SK-N-SH (cell line): ENCODE data around the gene MRGPRD. TPM values are rescaled to one million over a fixed set of nuclear protein-coding genes. Genes with fewer than 3 reads are reported as not detected.

ENCODE experiments used
- CTCF ChIA-PET: fragments of 300-600, 350-600 bp; formaldehyde crosslinking; extraction: SDS; loops from one replicate; lab custom pipeline; 2021; lab: Yijun Ruan, JAX
- POLR2A ChIA-PET: fragments of 350-600 bp; sonication (Branson Sonifier 250); formaldehyde crosslinking; extraction: SDS; loops from one replicate; lab custom pipeline; 2020; ENCODE audit warnings: antibody characterized with exemption, inconsistent platforms; lab: Yijun Ruan, JAX
- DNase-seq: peaks from one replicate; pipeline ENCODE4 v3.0.0; 2012
- H2AFZ ChIP-seq: fragments of 200-600 bp; sonication (generic); 2 replicates; pipeline ENCODE4 v1.8.1; 2016; ENCODE audit warnings: antibody characterized with exemption, mild to moderate bottlenecking, low read depth
- H3F3A ChIP-seq: fragments of 200-600 bp; sonication (generic); replicated peaks from 2 replicates; pipeline ENCODE3; 2016; ENCODE audit warnings: antibody characterized with exemption, mild to moderate bottlenecking; ENCODE audit not compliant: insufficient read depth
- H3K27ac ChIP-seq, 2 experiments: fragments of 200-500 bp in 1 of 2; fragments of 200-600 bp in 1 of 2; sonication (Bioruptor generic) in 1 of 2; sonication (generic), shearing (Covaris generic) in 1 of 2; 2 replicates each; pipeline versions ENCODE4 v1.5.1 to v1.6.1; 2014 to 2016; ENCODE audit warnings: low read depth in 2 of 2, inconsistent platforms in 1 of 2, low read length in 1 of 2, mild to moderate bottlenecking in 1 of 2, mixed read lengths in 1 of 2
- H3K27me3 ChIP-seq: fragments of 200-600 bp; sonication (generic), shearing (Covaris generic); 2 replicates; pipeline ENCODE4 v1.6.1; 2016; ENCODE audit warnings: mixed run types; ENCODE audit not compliant: insufficient read depth
- H3K36me3 ChIP-seq, 2 experiments: fragments of 200-500 bp in 1 of 2; fragments of 200-600 bp in 1 of 2; sonication (Bioruptor generic) in 1 of 2; sonication (generic) in 1 of 2; replicated peaks in 1 of 2; 2 replicates each; pipeline versions ENCODE3 to v1.5.1; 2014 to 2016; ENCODE audit warnings: low read length in 1 of 2, mild to moderate bottlenecking in 1 of 2; ENCODE audit not compliant: insufficient read depth in 2 of 2, control insufficient read depth in 1 of 2
- H3K4me1 ChIP-seq, 2 experiments: fragments of 200-500 bp in 1 of 2; fragments of 200-600 bp in 1 of 2; sonication (Bioruptor generic) in 1 of 2; sonication (generic), shearing (Covaris generic) in 1 of 2; 2 replicates each; pipeline versions ENCODE4 v1.5.1 to v1.6.1; 2014 to 2016; ENCODE audit warnings: low read depth in 1 of 2, low read length in 1 of 2, mixed run types in 1 of 2; ENCODE audit not compliant: insufficient read depth in 2 of 2, control insufficient read depth in 1 of 2
- H3K4me2 ChIP-seq: fragments of 200-600 bp; sonication (generic), shearing (Covaris generic); 2 replicates; pipeline ENCODE4 v1.6.1; 2017; ENCODE audit warnings: mixed run types
- H3K4me3 ChIP-seq, 2 experiments: fragments of 200-500 bp in 1 of 2; fragments of 200-600 bp in 1 of 2; sonication (Bioruptor generic) in 1 of 2; sonication (generic), shearing (Covaris generic) in 1 of 2; 2 replicates each; pipeline versions ENCODE4 v1.5.1 to v1.8.1; 2014 to 2016; ENCODE audit warnings: low read depth in 2 of 2, inconsistent platforms in 1 of 2, low read length in 1 of 2, mild to moderate bottlenecking in 1 of 2, mixed read lengths in 1 of 2, moderate library complexity in 1 of 2
- H3K79me2 ChIP-seq: fragments of 200-600 bp; sonication (generic); 2 replicates; pipeline ENCODE4 v1.8.1; 2017; ENCODE audit warnings: mild to moderate bottlenecking; ENCODE audit not compliant: insufficient read depth
- H3K9ac ChIP-seq: fragments of 200-600 bp; sonication (generic); 2 replicates; pipeline ENCODE4 v1.6.1; 2017; ENCODE audit warnings: mixed run types
- H3K9me2 ChIP-seq: fragments of 200-600 bp; sonication (generic); 2 replicates; pipeline ENCODE4 v1.6.1; 2017; ENCODE audit warnings: mixed run types
- H3K9me3 ChIP-seq: fragments of 200-600 bp; sonication (generic); 2 replicates; pipeline ENCODE4 v1.6.1; 2017; ENCODE audit warnings: mixed run types, mild to moderate bottlenecking, moderate library complexity
- H4K20me1 ChIP-seq: fragments of 200-600 bp; sonication (generic); 2 replicates; pipeline ENCODE4 v1.6.1; 2017; ENCODE audit warnings: mild to moderate bottlenecking, mixed run types; ENCODE audit not compliant: insufficient read depth
- CHD2 ChIP-seq: fragments of 150-350 bp; IDR thresholded peaks from 2 replicates; pipeline ENCODE4 v1.6.1; 2018; ENCODE audit warnings: low read length; ENCODE audit not compliant: partially characterized antibody
- FOXJ3 ChIP-seq: sonication (generic); formaldehyde crosslinking; IDR thresholded peaks from 2 replicates; pipeline ENCODE4 v1.5.1; 2020; ENCODE audit warnings: mild to moderate bottlenecking, missing genetic modification reagents
- GATA2 ChIP-seq: sonication (generic); formaldehyde crosslinking; IDR thresholded peaks from 2 replicates; pipeline ENCODE4 v1.5.0; 2020; ENCODE audit warnings: mild to moderate bottlenecking, missing genetic modification reagents
- JUND ChIP-seq: IDR thresholded peaks from 2 replicates; pipeline ENCODE4 v1.4.0; 2012
- MXI1 ChIP-seq: IDR thresholded peaks from 2 replicates; pipeline ENCODE4 v1.6.1; 2012; ENCODE audit warnings: mild to moderate bottlenecking, low read depth, low read length, improper control_type of control experiment
- RCOR1 ChIP-seq: fragments of 150-350 bp; IDR thresholded peaks from 2 replicates; pipeline ENCODE4 v1.6.1; 2017; ENCODE audit warnings: antibody characterized with exemption, low read length
- RXRA ChIP-seq: IDR thresholded peaks from 2 replicates; pipeline ENCODE4 v1.4.0; 2012; ENCODE audit warnings: low read depth, mild to moderate bottlenecking, borderline replicate concordance
- TAF1 ChIP-seq: IDR thresholded peaks from 2 replicates; pipeline ENCODE4 v1.6.1; 2012; ENCODE audit warnings: low read depth, mild to moderate bottlenecking, low read length, moderate library complexity, borderline replicate concordance
- TCF12 ChIP-seq: IDR thresholded peaks from 2 replicates; pipeline ENCODE4 v1.4.0; 2012
- WGBS: methylation state at CpG from one replicate; pipeline ENCODE4 v1.1.6; 2017; ENCODE audit warnings: low lambda C conversion rate; 5-methylcytosine and 5-hydroxymethylcytosine counted together
- polyA plus RNA-seq, 3 experiments: library from polyadenylated mRNA; depleted of rRNA; stranded (reverse); fragments of >200 nt; gene quantifications; 2 replicates each; pipeline ENCODE4 v1.2.3, GENCODE V29; 2012
- TF ChIP-seq, protein P1 (sequence below): fragments of 150-350 bp; IDR thresholded peaks from 2 replicates; pipeline ENCODE4 v1.6.1; 2017; ENCODE audit warnings: antibody characterized with exemption, low read length, low read depth, borderline replicate concordance
- TF ChIP-seq, protein P2 (sequence below): IDR thresholded peaks from 2 replicates; pipeline ENCODE4; 2012
- TF ChIP-seq, protein P3 (sequence below): fragments of 200-600 bp; sonication (generic); IDR thresholded peaks from 2 replicates; pipeline ENCODE4 v1.6.1; 2017; ENCODE audit warnings: antibody characterized with exemption, mild to moderate bottlenecking, moderate library complexity

MRGPRD gene
- polyA plus RNA-seq, 1 of the 3 experiments (the other 2 are of a cell fraction): not detected

DNA sequence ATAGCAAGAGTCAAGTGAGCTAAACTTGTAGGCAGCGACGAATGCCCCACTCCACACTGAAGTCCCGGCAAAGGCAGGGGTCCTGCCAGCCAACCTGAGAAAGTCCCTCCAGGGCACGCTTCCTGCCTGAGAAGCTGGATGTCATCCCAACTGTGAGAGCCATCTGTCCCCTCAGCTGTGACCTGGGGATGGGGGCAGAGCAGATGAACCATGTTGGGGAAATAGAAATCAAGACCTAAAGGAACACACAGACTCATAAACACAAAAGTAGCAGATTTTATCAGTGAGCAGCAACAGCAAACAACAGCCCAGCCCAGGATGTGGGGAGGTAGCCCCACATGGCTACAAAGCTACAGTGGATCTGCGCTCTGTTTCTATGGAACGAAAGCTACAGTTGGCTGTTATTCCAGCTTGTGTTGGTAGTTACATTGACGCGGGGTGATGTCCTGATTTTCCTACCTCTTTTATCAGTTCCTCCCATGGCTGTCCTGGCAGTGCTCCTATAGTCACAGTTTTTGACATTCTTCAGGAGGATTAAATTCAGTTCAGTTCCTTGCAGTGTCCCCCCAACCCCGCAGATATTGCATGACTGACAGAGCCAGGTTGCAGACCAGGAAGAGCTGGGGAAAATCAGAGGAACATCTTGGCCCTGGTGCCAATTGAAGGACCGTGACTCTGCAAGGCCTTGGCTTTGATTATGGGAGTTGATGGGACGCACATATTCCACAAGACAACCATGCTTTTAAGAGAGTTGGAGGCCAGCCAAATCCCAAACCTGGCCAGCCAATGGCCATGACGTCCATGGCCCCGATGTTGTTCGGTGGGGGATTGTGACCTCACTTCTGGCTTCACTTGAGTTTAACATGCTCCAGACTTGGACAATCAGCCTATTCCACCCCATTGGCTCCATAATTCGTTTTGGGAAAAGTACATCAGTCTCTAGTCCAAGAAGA lies 14.6 kb downstream of the MRGPRD start:
- no peaks in the 10 kb centered on the region for H3K9me2 ChIP-seq
- no peak overlapping the region for H3K27ac ChIP-seq
- peaks cover 0 to 2% of the 10 kb centered on the region in 2 experiments; a peak in 1 of 4 replicates for H3K4me1 ChIP-seq
- no peaks in the 10 kb centered on the region; the same call in 1 of the 2 replicates for H3K27me3 ChIP-seq
- TF ChIP-seq TCF12: no peak
- no peak for TF ChIP-seq GATA2 (CRISPR knock-in tag)
- TF ChIP-seq, protein P1, sequence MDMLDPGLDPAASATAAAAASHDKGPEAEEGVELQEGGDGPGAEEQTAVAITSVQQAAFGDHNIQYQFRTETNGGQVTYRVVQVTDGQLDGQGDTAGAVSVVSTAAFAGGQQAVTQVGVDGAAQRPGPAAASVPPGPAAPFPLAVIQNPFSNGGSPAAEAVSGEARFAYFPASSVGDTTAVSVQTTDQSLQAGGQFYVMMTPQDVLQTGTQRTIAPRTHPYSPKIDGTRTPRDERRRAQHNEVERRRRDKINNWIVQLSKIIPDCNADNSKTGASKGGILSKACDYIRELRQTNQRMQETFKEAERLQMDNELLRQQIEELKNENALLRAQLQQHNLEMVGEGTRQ: no peak
- no peak for TF ChIP-seq RCOR1
- TF ChIP-seq JUND: no peak
- TF ChIP-seq, protein P2, sequence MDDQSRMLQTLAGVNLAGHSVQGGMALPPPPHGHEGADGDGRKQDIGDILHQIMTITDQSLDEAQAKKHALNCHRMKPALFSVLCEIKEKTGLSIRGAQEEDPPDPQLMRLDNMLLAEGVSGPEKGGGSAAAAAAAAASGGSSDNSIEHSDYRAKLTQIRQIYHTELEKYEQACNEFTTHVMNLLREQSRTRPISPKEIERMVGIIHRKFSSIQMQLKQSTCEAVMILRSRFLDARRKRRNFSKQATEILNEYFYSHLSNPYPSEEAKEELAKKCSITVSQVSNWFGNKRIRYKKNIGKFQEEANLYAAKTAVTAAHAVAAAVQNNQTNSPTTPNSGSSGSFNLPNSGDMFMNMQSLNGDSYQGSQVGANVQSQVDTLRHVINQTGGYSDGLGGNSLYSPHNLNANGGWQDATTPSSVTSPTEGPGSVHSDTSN: no peak
- TF ChIP-seq, protein P3, sequence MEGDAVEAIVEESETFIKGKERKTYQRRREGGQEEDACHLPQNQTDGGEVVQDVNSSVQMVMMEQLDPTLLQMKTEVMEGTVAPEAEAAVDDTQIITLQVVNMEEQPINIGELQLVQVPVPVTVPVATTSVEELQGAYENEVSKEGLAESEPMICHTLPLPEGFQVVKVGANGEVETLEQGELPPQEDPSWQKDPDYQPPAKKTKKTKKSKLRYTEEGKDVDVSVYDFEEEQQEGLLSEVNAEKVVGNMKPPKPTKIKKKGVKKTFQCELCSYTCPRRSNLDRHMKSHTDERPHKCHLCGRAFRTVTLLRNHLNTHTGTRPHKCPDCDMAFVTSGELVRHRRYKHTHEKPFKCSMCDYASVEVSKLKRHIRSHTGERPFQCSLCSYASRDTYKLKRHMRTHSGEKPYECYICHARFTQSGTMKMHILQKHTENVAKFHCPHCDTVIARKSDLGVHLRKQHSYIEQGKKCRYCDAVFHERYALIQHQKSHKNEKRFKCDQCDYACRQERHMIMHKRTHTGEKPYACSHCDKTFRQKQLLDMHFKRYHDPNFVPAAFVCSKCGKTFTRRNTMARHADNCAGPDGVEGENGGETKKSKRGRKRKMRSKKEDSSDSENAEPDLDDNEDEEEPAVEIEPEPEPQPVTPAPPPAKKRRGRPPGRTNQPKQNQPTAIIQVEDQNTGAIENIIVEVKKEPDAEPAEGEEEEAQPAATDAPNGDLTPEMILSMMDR: no peak
- no peak for TF ChIP-seq MXI1
- no peak for TF ChIP-seq RXRA
- TF ChIP-seq TAF1: no peak
- TF ChIP-seq CHD2: no peak
- TF ChIP-seq FOXJ3 (CRISPR knock-in tag): no peak
- no peak overlapping the region for H3K4me2 ChIP-seq
- H3K9ac ChIP-seq: no peak overlapping the region
- no peak overlapping the region for H3K4me3 ChIP-seq
- WGBS: 64% methylated on average over 14 of the region's 15 CpGs
- no peaks in the 10 kb centered on the region for H4K20me1 ChIP-seq
- ChIA-PET CTCF (interaction anchor here (1.2 kb wide), 1 partner anchor 78 kb away, joined by 4 read pairs; no protein-coding TSS in a partner anchor), POLR2A (no interaction called here)
- H3K9me3 ChIP-seq: no peaks in the 10 kb centered on the region
- no peaks in the 10 kb centered on the region for H3F3A ChIP-seq
- no peak overlapping the region for H2AFZ ChIP-seq
- no peaks in the 10 kb centered on the region for H3K36me3 ChIP-seq
- no peak for DNase-seq
- H3K79me2 ChIP-seq: no peaks in the 10 kb centered on the region
